Renal pelvis (tissue), 12 donors: ENCODE measurements around the gene NR2C2. TPM values are rescaled to one million over a fixed set of nuclear protein-coding genes. Genes with fewer than 3 reads are reported as not detected.
A peak's percentile ranks its signal among the peaks of the same experiment; 100 is the strongest.
"Not testable (repeated sequence)": the region's sequence is repeated elsewhere in the genome, so short reads cannot be mapped to it uniquely, and the experiment has no call there.

Source experiments
- DNase-seq: peaks from one replicate; pipeline ENCODE4 v3.0.0-alpha.2; 2013
- long read RNA-seq, 16 experiments: transcript quantifications; one replicate each; lab custom pipeline, GENCODE V29; 2026
- polyA plus RNA-seq, 3 donors: library from polyadenylated mRNA; unstranded; fragments of 120-200 nt; gene quantifications; one replicate each; pipeline ENCODE4 v1.2.1, GENCODE V29; 2013; ENCODE audit not compliant: insufficient read length in 3 of 3

NR2C2 gene
- polyA plus RNA-seq, result 10 to 100 TPM; 40.5 to 65.2 (median 65.1) TPM
- long read RNA-seq, donor 1, partial matches to known transcripts, result 82 of 83 reads
- long read RNA-seq, donor 1, other reads (novel, unspliced or antisense), result 0 of 83 reads
- long read RNA-seq, donor 2, partial matches to known transcripts, result 0 of 2 reads
- long read RNA-seq, donor 2, other reads (novel, unspliced or antisense), result 0 of 2 reads
- long read RNA-seq, donor 3, partial matches to known transcripts, result 0 of 2 reads
- long read RNA-seq, donor 3, other reads (novel, unspliced or antisense), result 0 of 2 reads
- long read RNA-seq, donor 4, partial matches to known transcripts, result 0 of 66 reads
- long read RNA-seq, donor 4, other reads (novel, unspliced or antisense), result 64 of 66 reads
- long read RNA-seq, donor 5, partial matches to known transcripts, result 24 of 57 reads
- long read RNA-seq, donor 5, other reads (novel, unspliced or antisense), result 32 of 57 reads
- long read RNA-seq, donor 6, partial matches to known transcripts, result 91 of 95 reads
- long read RNA-seq, donor 6, other reads (novel, unspliced or antisense), result 0 of 95 reads
- long read RNA-seq, donor 7, partial matches to known transcripts, result 71 of 76 reads
- long read RNA-seq, donor 7, other reads (novel, unspliced or antisense), result 0 of 76 reads
- long read RNA-seq, donor 8, partial matches to known transcripts, result 0 of 2 reads
- long read RNA-seq, donor 8, other reads (novel, unspliced or antisense), result 0 of 2 reads
- long read RNA-seq, donor 9, partial matches to known transcripts, result 66 of 68 reads
- long read RNA-seq, donor 9, other reads (novel, unspliced or antisense), result 0 of 68 reads
- long read RNA-seq, donor 10, partial matches to known transcripts, result 0 of 4 reads
- long read RNA-seq, donor 10, other reads (novel, unspliced or antisense), result 0 of 4 reads
- long read RNA-seq, donor 11, partial matches to known transcripts, result 0 of 3 reads
- long read RNA-seq, donor 11, other reads (novel, unspliced or antisense), result 0 of 3 reads
- long read RNA-seq, donor 12, partial matches to known transcripts, result 103 of 114 reads
- long read RNA-seq, donor 12, other reads (novel, unspliced or antisense), result 5 of 114 reads
- long read RNA-seq, donor 13, partial matches to known transcripts, result 5 of 36 reads
- long read RNA-seq, donor 13, other reads (novel, unspliced or antisense), result 30 of 36 reads
- long read RNA-seq, donor 14, result 0 reads
- long read RNA-seq, donor 15, partial matches to known transcripts, result 159 of 172 reads
- long read RNA-seq, donor 15, other reads (novel, unspliced or antisense), result 10 of 172 reads
- long read RNA-seq, donor 16, partial matches to known transcripts, result 47 of 48 reads
- long read RNA-seq, donor 16, other reads (novel, unspliced or antisense), result 0 of 48 reads

DNA sequence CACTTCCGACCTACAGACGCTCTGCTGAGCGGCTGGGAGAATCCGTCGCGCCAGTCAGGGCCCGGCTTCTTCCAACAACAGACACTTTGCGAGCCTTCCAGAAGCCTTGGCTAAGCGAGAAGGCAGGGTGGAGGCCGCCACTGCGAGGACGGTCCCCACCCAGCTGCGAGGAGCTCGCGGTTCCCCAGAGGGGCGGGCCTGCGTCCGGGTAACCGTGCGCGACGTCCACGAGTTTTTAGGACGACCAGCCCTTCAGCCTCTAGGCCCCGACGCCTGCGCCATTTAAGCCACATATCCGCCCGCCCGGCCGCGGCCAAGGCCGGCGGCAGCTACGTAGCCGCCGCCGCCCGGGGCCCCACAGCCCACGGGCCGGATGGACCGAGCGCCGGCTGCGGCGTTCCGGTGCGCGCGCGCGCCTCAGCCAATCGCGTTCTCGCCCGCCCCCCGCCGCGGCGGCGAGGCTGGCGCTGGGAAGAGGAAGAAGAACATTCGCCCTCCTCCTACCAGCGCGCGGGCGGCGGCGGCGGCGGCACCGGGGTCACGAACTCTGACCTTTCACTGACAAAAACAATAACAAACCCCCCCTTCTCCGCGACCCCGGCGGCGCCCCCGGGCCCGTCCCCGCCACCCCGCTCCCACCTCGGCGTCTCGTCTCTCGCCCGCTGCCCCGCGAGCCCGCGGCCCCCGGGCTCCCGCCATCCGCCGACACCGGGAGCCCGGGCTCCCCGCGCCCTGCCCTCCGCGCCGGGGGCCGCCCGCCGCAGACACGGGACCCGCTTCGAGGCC lies at the start of gene NR2C2:
Gene NR2C2, plus strand, starts transcription at position 484 of the 786 bp plus-strand sequence. CDS start 56,332 bp downstream, outside the sequence.
- peak; percentile 81 for DNase-seq

DNA sequence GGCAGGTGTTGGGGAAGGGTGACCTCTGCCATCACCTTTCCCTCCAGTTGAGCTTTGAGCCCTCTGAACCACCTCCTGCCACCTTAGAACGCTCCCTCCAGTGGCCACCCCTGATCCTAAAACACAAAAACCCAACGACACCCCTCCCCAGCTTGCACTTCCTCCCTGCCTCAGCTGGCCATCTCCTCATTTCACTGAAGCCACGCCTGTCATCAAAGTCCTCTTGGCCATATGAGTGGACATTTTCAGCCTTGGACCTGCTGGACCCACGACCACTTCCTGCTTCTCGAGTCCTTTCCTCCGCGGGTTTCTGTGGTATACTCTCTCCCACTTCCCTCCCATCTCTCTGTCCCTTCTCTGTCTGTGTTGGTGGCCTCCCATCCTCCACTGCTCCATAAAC lies 48.5 kb upstream of the NR2C2 start:
- no peak for DNase-seq

DNA sequence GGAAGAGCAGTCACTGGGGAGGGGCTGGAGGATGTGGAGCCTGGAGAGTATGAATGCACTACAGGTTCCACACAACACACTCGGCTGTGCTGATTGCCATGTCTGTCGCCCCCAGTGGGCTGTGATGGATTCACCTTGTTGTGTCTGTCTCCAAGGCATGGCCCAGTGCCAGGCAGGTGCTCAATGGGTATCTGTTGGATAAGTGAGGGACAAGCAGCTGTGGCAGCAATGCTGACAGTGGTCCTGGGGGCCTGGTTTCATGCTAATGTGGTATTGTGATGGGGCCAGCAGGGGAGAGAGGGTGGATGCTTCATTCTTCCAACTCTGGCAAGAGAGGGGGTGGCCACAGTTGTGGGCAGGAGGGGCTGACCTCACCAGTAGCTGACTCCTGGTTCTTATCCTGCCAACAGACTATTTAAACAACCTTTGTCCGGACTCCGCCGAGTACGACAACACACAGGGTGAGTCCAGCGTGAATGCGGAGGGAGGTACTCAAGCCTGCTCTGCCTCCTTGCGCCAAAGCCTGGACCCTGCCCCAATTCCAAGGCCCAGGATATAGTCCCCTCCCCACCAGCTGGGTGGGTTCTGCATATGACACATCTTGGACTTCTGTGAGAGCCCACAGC lies 47.3 kb upstream of the NR2C2 start:
- DNase-seq, result no peak

DNA sequence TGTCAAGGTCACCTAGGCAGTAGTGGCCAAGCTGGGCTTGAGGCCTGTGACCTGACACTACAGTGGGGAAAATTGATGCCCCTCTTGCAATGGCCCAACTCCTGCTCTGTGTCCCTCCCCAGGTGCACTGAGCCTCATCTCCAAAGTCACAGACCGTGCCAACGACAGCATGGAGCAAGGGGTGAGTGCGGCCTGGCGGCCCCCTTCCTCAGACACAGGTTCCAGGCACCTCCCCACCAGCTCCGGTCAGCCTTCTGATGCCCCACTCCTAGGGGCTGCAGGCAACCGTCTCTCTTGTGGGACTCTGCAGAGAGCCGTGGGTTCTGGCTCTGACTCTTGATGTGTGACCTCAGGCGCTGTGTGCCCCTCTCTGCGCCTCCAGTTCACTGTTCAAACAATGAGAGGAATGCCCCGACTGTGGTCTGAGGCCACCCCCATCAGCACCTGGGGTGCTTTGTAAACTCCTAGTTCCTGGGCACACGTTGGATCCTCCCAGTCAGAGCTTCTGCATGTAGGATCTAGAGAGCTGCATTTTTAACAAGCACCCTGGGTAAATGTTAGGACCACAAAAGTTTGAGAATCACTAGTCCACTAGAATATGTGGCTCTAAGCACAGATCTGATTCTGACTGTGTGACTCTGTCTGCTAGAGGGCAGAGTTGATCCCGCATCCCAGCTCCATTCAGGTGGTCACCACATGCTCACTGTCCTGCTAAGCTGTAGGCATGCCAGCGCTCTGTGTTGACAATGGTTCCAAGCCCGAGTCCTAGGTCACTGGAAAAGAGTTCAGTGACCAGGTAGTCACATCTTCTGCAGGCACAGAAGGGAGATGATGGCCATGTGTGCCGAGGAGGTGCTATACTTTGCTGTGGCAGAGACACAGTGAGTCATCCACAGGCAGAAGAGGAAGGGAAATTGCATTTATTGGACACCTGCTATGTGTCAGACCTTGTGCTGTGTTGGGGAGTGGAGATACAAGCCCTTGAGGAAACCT lies 46.2 kb upstream of the NR2C2 start:
- no peak for DNase-seq

DNA sequence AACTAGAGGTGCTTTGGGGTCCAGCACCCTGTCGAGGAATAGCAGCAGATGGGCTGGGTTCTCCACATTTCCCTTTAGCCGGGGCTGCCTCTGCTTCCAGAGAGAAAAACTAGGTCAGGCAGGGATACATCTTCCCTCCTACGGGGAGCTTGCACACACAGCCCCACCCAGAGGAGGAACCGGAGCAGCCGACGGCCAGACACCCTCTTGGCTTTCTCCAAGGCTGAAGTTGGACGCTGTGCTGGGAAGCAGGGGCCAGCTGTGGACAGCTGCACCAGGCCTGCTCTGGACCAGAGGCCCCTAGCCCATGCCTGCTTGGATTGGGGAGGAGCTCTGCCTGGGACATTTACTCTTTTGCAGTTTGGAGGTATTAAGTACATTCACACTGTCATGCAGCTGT lies 44.7 kb upstream of the NR2C2 start:
- DNase-seq, result peak; percentile 66

- DNase-seq, result not testable (repeated sequence)
These were observed 43.9 kb upstream of the NR2C2 start for GRCh38 chr3:14903501-14903900.

GRCh38 chr3:14905055-14905657 lies 42.2 kb upstream of the NR2C2 start:
- DNase-seq, result no peak

DNA sequence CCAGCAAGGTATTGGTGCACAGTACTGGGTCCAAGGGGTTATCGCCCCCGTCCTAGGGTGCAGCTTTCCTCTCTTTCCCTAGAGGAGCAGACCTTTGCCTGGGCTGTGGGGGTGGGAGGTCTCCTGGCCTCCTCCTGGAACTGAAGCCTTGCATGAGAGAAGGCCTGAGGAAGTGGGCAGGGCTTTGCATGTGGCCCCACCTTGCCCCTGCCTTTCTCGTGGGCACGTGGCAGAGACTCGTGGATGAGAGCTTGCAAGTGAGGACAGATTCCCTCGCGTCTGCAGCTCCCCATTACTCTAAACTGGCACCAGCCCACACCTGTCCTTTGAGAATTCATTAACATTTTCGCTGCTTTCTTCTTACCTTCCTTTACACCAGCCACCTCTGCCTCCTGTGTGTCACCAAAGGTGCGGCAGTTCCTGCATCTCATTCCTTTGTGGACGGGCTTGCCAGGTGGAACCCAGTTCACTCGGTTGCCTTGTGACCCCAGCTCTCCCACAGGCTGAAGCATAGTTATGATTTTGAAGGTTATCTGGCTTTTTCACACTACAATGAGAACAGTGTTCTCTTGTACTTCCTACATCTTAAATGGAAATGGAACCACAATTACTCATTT lies 40.9 kb upstream of the NR2C2 start:
- DNase-seq, result no peak

GRCh38 chr3:14907043-14907966 lies 40.1 kb upstream of the NR2C2 start:
- no peak for DNase-seq

- no peak for DNase-seq
These were observed 38.1 kb upstream of the NR2C2 start for GRCh38 chr3:14909250-14909649.

- no peak for DNase-seq
These were observed 35.7 kb upstream of the NR2C2 start for GRCh38 chr3:14911651-14912050.

DNA sequence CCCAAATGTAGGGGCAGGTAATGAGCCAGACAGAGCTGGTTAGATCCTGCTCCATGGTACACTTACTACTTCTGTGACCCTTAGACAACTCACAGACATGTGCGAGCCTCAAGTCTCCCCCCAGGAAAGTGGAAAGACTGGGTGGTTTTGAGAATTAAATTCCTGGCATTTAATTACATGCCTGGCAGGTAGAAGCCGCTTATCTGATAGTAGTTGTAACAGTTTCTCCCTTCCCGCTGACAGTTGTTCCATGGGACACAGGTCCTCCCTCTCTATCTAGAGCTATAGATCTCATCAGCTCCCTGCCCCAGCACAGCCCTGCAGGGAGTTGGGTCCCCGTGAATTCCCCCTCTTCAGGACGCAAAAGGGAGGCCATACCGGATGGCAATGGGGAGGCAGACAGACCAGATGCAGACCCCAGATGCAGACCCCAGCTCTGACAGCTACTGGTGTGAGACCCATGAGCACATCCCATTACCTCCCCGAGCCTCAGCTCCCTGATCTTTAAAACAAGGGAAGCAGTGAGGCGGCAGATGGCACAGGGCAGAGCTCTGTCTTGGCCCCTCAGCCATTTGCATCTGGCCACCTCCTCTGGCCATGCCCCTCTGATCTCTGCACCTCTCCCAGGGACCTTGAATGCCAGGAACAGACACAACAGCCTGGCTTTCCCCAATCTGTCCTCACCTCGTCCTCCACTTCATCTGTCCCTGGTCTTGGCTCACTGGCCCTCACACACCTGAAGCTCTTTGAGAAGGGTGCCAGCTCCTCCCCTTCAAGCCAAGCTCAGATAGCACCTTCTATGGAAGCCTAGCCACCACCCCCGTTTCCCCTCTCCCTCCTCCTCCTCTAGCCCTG lies 34.1 kb upstream of the NR2C2 start:
- DNase-seq, result no peak

GRCh38 chr3:14913926-14914778 lies 33.2 kb upstream of the NR2C2 start:
- no peak for DNase-seq

DNA sequence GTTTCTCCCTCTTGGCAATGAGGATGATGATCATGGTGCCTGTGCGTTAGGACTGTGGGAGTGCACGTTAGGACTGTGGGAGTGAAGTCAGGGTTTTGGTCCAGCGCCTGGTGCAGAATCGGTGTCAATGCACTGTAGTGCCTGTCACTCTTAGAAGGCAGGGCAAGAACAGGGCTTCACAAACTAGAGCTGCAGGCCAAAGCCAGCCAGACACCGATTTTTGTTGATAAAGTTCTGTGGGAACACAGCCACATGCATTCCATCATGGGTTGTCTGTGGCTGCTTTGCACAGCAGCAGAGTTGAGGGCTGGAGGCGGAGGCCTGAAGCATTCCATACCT lies 32.6 kb upstream of the NR2C2 start:
- no peak for DNase-seq

DNA sequence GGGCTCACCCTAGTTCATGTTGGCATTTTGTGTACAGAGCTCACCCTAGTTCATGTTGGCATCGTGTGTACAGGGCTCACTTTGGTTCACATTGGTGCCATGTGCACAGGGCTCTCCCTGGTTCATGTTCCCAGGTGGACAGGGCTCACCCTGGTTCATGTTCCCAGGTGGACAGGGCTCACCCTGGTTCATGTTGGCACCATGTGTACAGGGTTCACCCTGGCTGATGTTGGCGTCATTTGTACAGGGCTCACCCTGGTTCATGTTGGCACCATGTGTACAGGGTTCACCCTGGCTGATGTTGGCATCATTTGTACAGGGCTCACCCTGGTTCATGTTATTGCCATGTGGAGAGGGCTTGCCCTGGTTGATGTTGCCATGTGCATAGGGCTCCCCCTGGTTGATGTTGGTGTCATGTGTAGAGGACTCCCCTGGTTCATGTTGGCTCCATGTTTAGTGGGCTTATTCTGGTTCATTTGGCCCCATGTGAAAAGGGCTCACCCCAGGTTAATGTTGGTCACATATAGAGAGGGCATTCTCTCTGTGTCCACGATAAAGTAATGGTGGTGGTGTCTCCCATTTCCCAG lies 31.7 kb upstream of the NR2C2 start:
- DNase-seq, result no peak
